H9 (cell line): Measurements from ENCODE around the gene SF3B3. TPM values are rescaled to one million over a fixed set of nuclear protein-coding genes. Genes with fewer than 3 reads are reported as not detected.

ENCODE experiments used
- DNase-seq: peaks from one replicate; pipeline ENCODE4 v3.0.0-alpha.2; 2017
- H2AFZ ChIP-seq: one replicate; pipeline ENCODE4 v1.6.1; 2013; ENCODE audit warnings: mild to moderate bottlenecking, low read length, control low read depth, moderate library complexity
- H2AK5ac ChIP-seq: 2 replicates; pipeline ENCODE4 v1.6.1; 2013; ENCODE audit warnings: low read length, control low read depth, mixed read lengths; ENCODE audit not compliant: insufficient read length
- H2BK120ac ChIP-seq: one replicate; pipeline ENCODE4 v1.6.1; 2013; ENCODE audit warnings: low read depth, mild to moderate bottlenecking, low read length, control low read depth, inconsistent platforms; ENCODE audit not compliant: poor library complexity, severe bottlenecking
- H2BK12ac ChIP-seq: 2 replicates; pipeline ENCODE4 v1.6.1; 2013; ENCODE audit warnings: low read length, control low read depth, mixed read lengths, low read depth; ENCODE audit not compliant: insufficient read length
- H2BK15ac ChIP-seq: 2 replicates; pipeline ENCODE4 v1.6.1; 2013; ENCODE audit warnings: low read depth, low read length, control low read depth
- H2BK20ac ChIP-seq: one replicate; pipeline ENCODE4 v1.6.1; 2013; ENCODE audit warnings: low read depth, mild to moderate bottlenecking, low read length, control low read depth, inconsistent platforms; ENCODE audit not compliant: poor library complexity, severe bottlenecking
- H2BK5ac ChIP-seq: 2 replicates; pipeline ENCODE4 v1.6.1; 2013; ENCODE audit warnings: low read length, control low read depth, mixed read lengths; ENCODE audit not compliant: insufficient read length
- H3K14ac ChIP-seq: 2 replicates; pipeline ENCODE4 v1.6.1; 2013; ENCODE audit warnings: low read length, control low read depth; ENCODE audit not compliant: insufficient read depth
- H3K18ac ChIP-seq: 2 replicates; pipeline ENCODE4 v1.6.1; 2013; ENCODE audit warnings: low read depth, mild to moderate bottlenecking, mixed read lengths, low read length, control low read depth; ENCODE audit not compliant: insufficient read length
- H3K23ac ChIP-seq: 2 replicates; pipeline ENCODE4 v1.6.1; 2013; ENCODE audit warnings: low read length, control low read depth, mixed read lengths, low read depth; ENCODE audit not compliant: insufficient read length
- H3K23me2 ChIP-seq: 2 replicates; pipeline ENCODE4 v1.6.1; 2013; ENCODE audit warnings: low read depth, mild to moderate bottlenecking, mixed read lengths, low read length, control low read depth; ENCODE audit not compliant: insufficient read length, poor library complexity, severe bottlenecking
- H3K27ac ChIP-seq: 2 replicates; pipeline ENCODE4 v1.5.1; 2013; ENCODE audit warnings: low read length, control low read depth, mixed read lengths, low read depth; ENCODE audit not compliant: insufficient read length
- H3K27me3 ChIP-seq: 2 replicates; pipeline ENCODE4 v1.6.1; 2013; ENCODE audit warnings: low read length, control low read depth, inconsistent platforms; ENCODE audit not compliant: insufficient read depth
- H3K4ac ChIP-seq: 2 replicates; pipeline ENCODE4 v1.6.1; 2013; ENCODE audit warnings: low read depth, mild to moderate bottlenecking, control low read depth, inconsistent platforms, low read length, moderate library complexity
- H3K4me1 ChIP-seq: 2 replicates; pipeline ENCODE4 v1.6.1; 2013; ENCODE audit warnings: low read length, control low read depth, inconsistent platforms; ENCODE audit not compliant: insufficient read depth
- H3K4me2 ChIP-seq: 2 replicates; pipeline ENCODE4 v1.6.1; 2013; ENCODE audit warnings: low read length, control low read depth, mixed read lengths; ENCODE audit not compliant: insufficient read length, insufficient read depth
- H3K56ac ChIP-seq: 2 replicates; pipeline ENCODE4 v1.6.1; 2013; ENCODE audit warnings: low read depth, mild to moderate bottlenecking, mixed read lengths, low read length, control low read depth; ENCODE audit not compliant: insufficient read length
- H3K79me1 ChIP-seq: 2 replicates; pipeline ENCODE4 v1.6.1; 2013; ENCODE audit warnings: low read depth, mild to moderate bottlenecking, moderate library complexity, low read length, control low read depth, inconsistent platforms; ENCODE audit not compliant: insufficient read depth, poor library complexity, severe bottlenecking
- H3K79me2 ChIP-seq: 2 replicates; pipeline ENCODE4 v1.6.1; 2013; ENCODE audit warnings: low read length, control low read depth, inconsistent platforms; ENCODE audit not compliant: insufficient read depth
- H3K9ac ChIP-seq: 2 replicates; pipeline ENCODE4 v1.6.1; 2013; ENCODE audit warnings: low read length, control low read depth, mixed read lengths; ENCODE audit not compliant: insufficient read length; ENCODE audit errors: extremely low read depth
- H3K9me3 ChIP-seq: one replicate; pipeline ENCODE4 v1.6.1; 2013; ENCODE audit warnings: low read depth, low read length, inconsistent platforms; ENCODE audit not compliant: control insufficient read depth
- H3T11ph ChIP-seq: one replicate; pipeline ENCODE4 v1.6.1; 2013; ENCODE audit warnings: mild to moderate bottlenecking, low read length, control low read depth, inconsistent platforms
- H4K20me1 ChIP-seq: one replicate; pipeline ENCODE4 v1.6.1; 2013; ENCODE audit not compliant: control insufficient read depth, insufficient read length, insufficient read depth
- H4K5ac ChIP-seq: 2 replicates; pipeline ENCODE4 v1.6.1; 2013; ENCODE audit warnings: low read depth, mild to moderate bottlenecking, mixed read lengths, low read length, control low read depth; ENCODE audit not compliant: insufficient read length
- H4K8ac ChIP-seq: replicated peaks from 2 replicates; pipeline ENCODE4 v1.6.1; 2013; ENCODE audit warnings: low read length, control low read depth, mixed read lengths, low read depth; ENCODE audit not compliant: insufficient read length
- H4K91ac ChIP-seq: 2 replicates; pipeline ENCODE4 v1.6.1; 2013; ENCODE audit warnings: low read depth, mild to moderate bottlenecking, moderate library complexity, mixed read lengths, low read length, control low read depth; ENCODE audit not compliant: insufficient read length
- H3K27ac Mint-ChIP-seq, 3 experiments: 2 replicates in 2 of 3; 3 replicates in 1 of 3; pipeline ENCODE4 v1.8.0; 2020 to 2021; ENCODE audit warnings: mixed read lengths in 3 of 3, mild to moderate bottlenecking in 1 of 3, moderate library complexity in 1 of 3
- H3K27me3 Mint-ChIP-seq: 2 replicates; pipeline ENCODE4 v1.8.0; 2021; ENCODE audit warnings: low read depth, mild to moderate bottlenecking, moderate library complexity, mixed read lengths
- H3K36me3 Mint-ChIP-seq, 3 experiments: 2 replicates in 2 of 3; 3 replicates in 1 of 3; pipeline ENCODE4 v1.8.0; 2020 to 2021; ENCODE audit warnings: low read depth in 3 of 3, mixed read lengths in 3 of 3; ENCODE audit not compliant: insufficient read depth in 1 of 3
- H3K4me1 Mint-ChIP-seq, 2 experiments: 2 replicates each; pipeline ENCODE4 v1.8.0; 2020; ENCODE audit warnings: mixed read lengths in 2 of 2
- H3K4me3 Mint-ChIP-seq, 2 experiments: 2 replicates in 1 of 2; 3 replicates in 1 of 2; pipeline ENCODE4 v1.8.0; 2020 to 2021; ENCODE audit warnings: mild to moderate bottlenecking in 2 of 2, mixed read lengths in 2 of 2, moderate library complexity in 1 of 2
- H3K9me3 Mint-ChIP-seq, 2 experiments: 2 replicates in 1 of 2; 3 replicates in 1 of 2; pipeline ENCODE4 v1.8.0; 2020; ENCODE audit warnings: mild to moderate bottlenecking in 2 of 2, mixed read lengths in 2 of 2, moderate library complexity in 1 of 2
- CTCF ChIP-seq: fragments of 200-600 bp; sonication (generic); conservative IDR thresholded peaks from 3 replicates; pipeline ENCODE4 v1.8.0; 2021; ENCODE audit warnings: antibody characterized with exemption, mild to moderate bottlenecking
- WGBS: extraction: QIAGEN DNeasy Blood & Tissue Kit; methylation state at CpG from one replicate; pipeline ENCODE4 v1.1.7; 2013; ENCODE audit warnings: missing lambda C conversion rate, low lambda C conversion rate, mixed read lengths; ENCODE audit not compliant: insufficient read length; ENCODE audit errors: extremely low coverage; 5-methylcytosine and 5-hydroxymethylcytosine counted together
- total RNA-seq: library from RNA; stranded (reverse); gene quantifications from 2 replicates; pipeline ENCODE4 v1.2.1, GENCODE V29; 2021

SF3B3 gene
- total RNA-seq, 1 experiment from 2014 or later, result 493 TPM

GRCh38 chr16:70475054-70475871 lies 48.4 kb upstream of the SF3B3 start:
- peak overlapping the region in 1 of 3 experiments; percentile 57; a peak in 2 of 7 replicates for H3K27ac Mint-ChIP-seq
- Histone ChIP-seq H4K91ac (no peak overlapping the region), H3K4me1 (no peaks in the 10 kb centered on the region; the same call in 1 of the 2 replicates), H4K20me1 (peaks cover 3% of the 10 kb centered on the region), H3K56ac (no peak overlapping the region), H2AFZ (no peak overlapping the region), H3K9ac (no peak overlapping the region), H3K79me1 (no peaks in the 10 kb centered on the region), H3K27ac (no peak overlapping the region), H3K14ac (no peak overlapping the region; the same call in 1 of the 2 replicates), H3K23me2 (no peaks in the 10 kb centered on the region), H3K4me2 (no peak overlapping the region), H2BK20ac (no peak overlapping the region), H3K9me3 (no peaks in the 10 kb centered on the region), H4K5ac (no peak overlapping the region), H3K79me2 (no peaks in the 10 kb centered on the region), H2BK12ac (no peak overlapping the region), H2BK15ac (no peak overlapping the region), H2BK5ac (no peak overlapping the region), H4K8ac (no peak overlapping the region), H3T11ph (no peak overlapping the region), H3K27me3 (no peaks in the 10 kb centered on the region), H3K23ac (no peak overlapping the region), H2AK5ac (no peak overlapping the region), H3K4ac (no peak overlapping the region), H2BK120ac (no peak overlapping the region), H3K18ac (no peak overlapping the region)
- no peak for TF ChIP-seq CTCF
- H3K36me3 Mint-ChIP-seq, result peaks cover 0 to under 1% (median 0%) of the 10 kb centered on the region in 3 experiments; a peak in 2 of 7 replicates
- no peak overlapping the region for H3K4me3 Mint-ChIP-seq
- DNase-seq, result no peak
- H3K4me1 Mint-ChIP-seq, result peaks cover 8 to 11% of the 10 kb centered on the region in 2 experiments
- WGBS, result no CpG with 5 or more reads among the region's 24 CpGs
- H3K9me3 Mint-ChIP-seq, result no peaks in the 10 kb centered on the region
- H3K27me3 Mint-ChIP-seq, result no peaks in the 10 kb centered on the region
